SK-N-SH (cell line): ENCODE results near the gene RNF215. TPM values are rescaled to one million over a fixed set of nuclear protein-coding genes. Genes with fewer than 3 reads are reported as not detected.

Experiments used
- CTCF ChIA-PET: fragments of 300-600, 350-600 bp; formaldehyde crosslinking; extraction: SDS; loops from one replicate; lab custom pipeline; 2021; lab: Yijun Ruan, JAX
- POLR2A ChIA-PET: fragments of 350-600 bp; sonication (Branson Sonifier 250); formaldehyde crosslinking; extraction: SDS; loops from one replicate; lab custom pipeline; 2020; ENCODE audit warnings: antibody characterized with exemption, inconsistent platforms; lab: Yijun Ruan, JAX
- DNase-seq: peaks from one replicate; pipeline ENCODE4 v3.0.0; 2012
- H2AFZ ChIP-seq: fragments of 200-600 bp; sonication (generic); 2 replicates; pipeline ENCODE4 v1.8.1; 2016; ENCODE audit warnings: antibody characterized with exemption, mild to moderate bottlenecking, low read depth
- H3F3A ChIP-seq: fragments of 200-600 bp; sonication (generic); replicated peaks from 2 replicates; pipeline ENCODE3; 2016; ENCODE audit warnings: antibody characterized with exemption, mild to moderate bottlenecking; ENCODE audit not compliant: insufficient read depth
- H3K27ac ChIP-seq, 2 experiments: fragments of 200-500 bp in 1 of 2; fragments of 200-600 bp in 1 of 2; sonication (Bioruptor generic) in 1 of 2; sonication (generic), shearing (Covaris generic) in 1 of 2; 2 replicates each; pipeline versions ENCODE4 v1.5.1 to v1.6.1; 2014 to 2016; ENCODE audit warnings: low read depth in 2 of 2, inconsistent platforms in 1 of 2, low read length in 1 of 2, mild to moderate bottlenecking in 1 of 2, mixed read lengths in 1 of 2
- H3K27me3 ChIP-seq: fragments of 200-600 bp; sonication (generic), shearing (Covaris generic); 2 replicates; pipeline ENCODE4 v1.6.1; 2016; ENCODE audit warnings: mixed run types; ENCODE audit not compliant: insufficient read depth
- H3K36me3 ChIP-seq, 2 experiments: fragments of 200-500 bp in 1 of 2; fragments of 200-600 bp in 1 of 2; sonication (Bioruptor generic) in 1 of 2; sonication (generic) in 1 of 2; replicated peaks in 1 of 2; 2 replicates each; pipeline versions ENCODE3 to v1.5.1; 2014 to 2016; ENCODE audit warnings: low read length in 1 of 2, mild to moderate bottlenecking in 1 of 2; ENCODE audit not compliant: insufficient read depth in 2 of 2, control insufficient read depth in 1 of 2
- H3K4me1 ChIP-seq, 2 experiments: fragments of 200-500 bp in 1 of 2; fragments of 200-600 bp in 1 of 2; sonication (Bioruptor generic) in 1 of 2; sonication (generic), shearing (Covaris generic) in 1 of 2; 2 replicates each; pipeline versions ENCODE4 v1.5.1 to v1.6.1; 2014 to 2016; ENCODE audit warnings: low read depth in 1 of 2, low read length in 1 of 2, mixed run types in 1 of 2; ENCODE audit not compliant: insufficient read depth in 2 of 2, control insufficient read depth in 1 of 2
- H3K4me2 ChIP-seq: fragments of 200-600 bp; sonication (generic), shearing (Covaris generic); 2 replicates; pipeline ENCODE4 v1.6.1; 2017; ENCODE audit warnings: mixed run types
- H3K4me3 ChIP-seq, 2 experiments: fragments of 200-500 bp in 1 of 2; fragments of 200-600 bp in 1 of 2; sonication (Bioruptor generic) in 1 of 2; sonication (generic), shearing (Covaris generic) in 1 of 2; 2 replicates each; pipeline versions ENCODE4 v1.5.1 to v1.8.1; 2014 to 2016; ENCODE audit warnings: low read depth in 2 of 2, inconsistent platforms in 1 of 2, low read length in 1 of 2, mild to moderate bottlenecking in 1 of 2, mixed read lengths in 1 of 2, moderate library complexity in 1 of 2
- H3K79me2 ChIP-seq: fragments of 200-600 bp; sonication (generic); 2 replicates; pipeline ENCODE4 v1.8.1; 2017; ENCODE audit warnings: mild to moderate bottlenecking; ENCODE audit not compliant: insufficient read depth
- H3K9ac ChIP-seq: fragments of 200-600 bp; sonication (generic); 2 replicates; pipeline ENCODE4 v1.6.1; 2017; ENCODE audit warnings: mixed run types
- H3K9me2 ChIP-seq: fragments of 200-600 bp; sonication (generic); 2 replicates; pipeline ENCODE4 v1.6.1; 2017; ENCODE audit warnings: mixed run types
- H3K9me3 ChIP-seq: fragments of 200-600 bp; sonication (generic); 2 replicates; pipeline ENCODE4 v1.6.1; 2017; ENCODE audit warnings: mixed run types, mild to moderate bottlenecking, moderate library complexity
- H4K20me1 ChIP-seq: fragments of 200-600 bp; sonication (generic); 2 replicates; pipeline ENCODE4 v1.6.1; 2017; ENCODE audit warnings: mild to moderate bottlenecking, mixed run types; ENCODE audit not compliant: insufficient read depth
- EZH2phosphoT487 ChIP-seq: fragments of 200-600 bp; sonication (generic); IDR thresholded peaks from 2 replicates; pipeline ENCODE4 v1.6.1; 2017; ENCODE audit warnings: low read depth, mixed run types, mild to moderate bottlenecking, antibody characterized with exemption, moderate library complexity, borderline replicate concordance
- FOSL2 ChIP-seq: IDR thresholded peaks from 2 replicates; pipeline ENCODE4 v1.4.0; 2012; ENCODE audit warnings: low read depth, mild to moderate bottlenecking, moderate library complexity, borderline replicate concordance
- FOXJ3 ChIP-seq: sonication (generic); formaldehyde crosslinking; IDR thresholded peaks from 2 replicates; pipeline ENCODE4 v1.5.1; 2020; ENCODE audit warnings: mild to moderate bottlenecking, missing genetic modification reagents
- IRF3 ChIP-seq: fragments of 150-350 bp; IDR thresholded peaks from 2 replicates; pipeline ENCODE4 v1.6.1; 2016; ENCODE audit warnings: mild to moderate bottlenecking, low read depth, low read length
- JUND ChIP-seq: IDR thresholded peaks from 2 replicates; pipeline ENCODE4 v1.4.0; 2012
- MEF2A ChIP-seq: IDR thresholded peaks from 2 replicates; pipeline ENCODE4 v1.4.0; 2012; ENCODE audit warnings: low read depth, borderline replicate concordance
- MXI1 ChIP-seq: IDR thresholded peaks from 2 replicates; pipeline ENCODE4 v1.6.1; 2012; ENCODE audit warnings: mild to moderate bottlenecking, low read depth, low read length, improper control_type of control experiment
- RAD21 ChIP-seq: IDR thresholded peaks from 2 replicates; pipeline ENCODE4 v1.6.1; 2012; ENCODE audit warnings: mild to moderate bottlenecking, low read length
- SMC3 ChIP-seq: IDR thresholded peaks from 2 replicates; pipeline ENCODE4 v1.6.1; 2012; ENCODE audit warnings: low read depth, low read length, improper control_type of control experiment
- TCF12 ChIP-seq: IDR thresholded peaks from 2 replicates; pipeline ENCODE4 v1.4.0; 2012
- TEAD4 ChIP-seq: IDR thresholded peaks from 2 replicates; pipeline ENCODE4 v1.4.0; 2012; ENCODE audit warnings: mild to moderate bottlenecking, borderline replicate concordance; ENCODE audit not compliant: insufficient read depth
- USF2 ChIP-seq: fragments of 150-350 bp; IDR thresholded peaks from 2 replicates; pipeline ENCODE4 v1.6.1; 2017; ENCODE audit warnings: antibody characterized with exemption, low read length, low read depth, borderline replicate concordance
- YY1 ChIP-seq: IDR thresholded peaks from 2 replicates; pipeline ENCODE4 v1.4.0; 2012; ENCODE audit warnings: low read depth, mild to moderate bottlenecking
- ZBTB33 ChIP-seq: IDR thresholded peaks from 2 replicates; pipeline ENCODE4 v1.4.0; 2012; ENCODE audit warnings: low read depth, borderline replicate concordance
- WGBS: methylation state at CpG from one replicate; pipeline ENCODE4 v1.1.6; 2017; ENCODE audit warnings: low lambda C conversion rate; 5-methylcytosine and 5-hydroxymethylcytosine counted together
- polyA plus RNA-seq, 3 experiments: library from polyadenylated mRNA; depleted of rRNA; stranded (reverse); fragments of >200 nt; gene quantifications; 2 replicates each; pipeline ENCODE4 v1.2.3, GENCODE V29; 2012

The RNF215 gene
- polyA plus RNA-seq, 1 of the 3 experiments (the other 2 are of a cell fraction), result 28.6 TPM

- H3K27ac ChIP-seq, result no peak overlapping the region
- H3K4me1 ChIP-seq, result peaks cover 0 to 14% of the 10 kb centered on the region in 2 experiments; a peak in 2 of 4 replicates
- no peak overlapping the region for H2AFZ ChIP-seq
- WGBS, result 86% methylated on average over 3 of the region's 3 CpGs
- H3K36me3 ChIP-seq, result no peaks in the 10 kb centered on the region
- no peak for TF ChIP-seq ZBTB33
- TF ChIP-seq JUND, result no peak
- TF ChIP-seq FOXJ3 (CRISPR knock-in tag), result no peak
- no peak for TF ChIP-seq MEF2A
- TF ChIP-seq USF2, result no peak
- TF ChIP-seq TCF12, result no peak
- TF ChIP-seq RAD21, result no peak
- TF ChIP-seq YY1, result no peak
- TF ChIP-seq TEAD4, result no peak
- TF ChIP-seq SMC3, result no peak
- no peak for TF ChIP-seq FOSL2
- TF ChIP-seq IRF3, result no peak
- no peak for TF ChIP-seq EZH2phosphoT487
- TF ChIP-seq MXI1, result no peak
- H3K27me3 ChIP-seq, result no peaks in the 10 kb centered on the region
- DNase-seq, result no peak
- no peaks in the 10 kb centered on the region for H3K9me3 ChIP-seq
- POLR2A ChIA-PET, result interaction anchor here (0.6 to 0.9 kb wide), 2 partner anchors 30 to 185 kb away, joined by 3 to 6 read pairs; no protein-coding TSS in a partner anchor
- H4K20me1 ChIP-seq, result 0 out of 2 replicates have a peak, but pooled peaks cover 6% of the 10 kb centered on the region
- H3K4me2 ChIP-seq, result no peak overlapping the region
- no peaks in the 10 kb centered on the region for H3F3A ChIP-seq
- no peak overlapping the region for H3K4me3 ChIP-seq
- no peaks in the 10 kb centered on the region for H3K9me2 ChIP-seq
- H3K9ac ChIP-seq, result no peak overlapping the region
- CTCF ChIA-PET, result interaction anchor here (0.9 to 15.4 kb wide), 3 partner anchors 29 to 106 kb away, joined by 4 to 228 read pairs (median 6); partner anchors contain the start of genes CASTOR1 and MTFP1
- H3K79me2 ChIP-seq, result peaks cover 25% of the 10 kb centered on the region
These were observed 6.7 kb upstream of the RNF215 start for GRCh38 chr22:30393885-30394284.
